CD4-positive, alpha-beta T cell (primary cell): ENCODE results near the gene IL10RA. TPM values are rescaled to one million over a fixed set of nuclear protein-coding genes. Genes with fewer than 3 reads are reported as not detected.
A peak's percentile ranks its signal among the peaks of the same experiment; 100 is the strongest.
"Not testable (repeated sequence)": the region's sequence is repeated elsewhere in the genome, so short reads cannot be mapped to it uniquely, and the experiment has no call there.

Experiments
- ATAC-seq: fragments of 200-7000 bp; cut with Tn5 transposase; one replicate; pipeline ENCODE4 v1.10.0; 2022; ENCODE audit warnings: mild to moderate bottlenecking; ENCODE audit not compliant: poor library complexity
- CTCF ChIA-PET: fragments of 350-600 bp; sonication (Branson Sonifier 250); formaldehyde crosslinking; loops from one replicate; lab custom pipeline; 2021; ENCODE audit warnings: antibody characterized with exemption, inconsistent platforms; lab: Charles Lee
- POLR2A ChIA-PET: fragments of 350-600 bp; sonication (Branson Sonifier 250); formaldehyde crosslinking; loops from one replicate; lab custom pipeline; 2021; ENCODE audit warnings: antibody characterized with exemption, inconsistent platforms; lab: Charles Lee
- DNase-seq, 14 experiments: peaks; one replicate each; pipeline ENCODE4 v3.0.0-alpha.2; 2013 to 2020; ENCODE audit warnings: mixed read lengths in 2 of 14
- H3K27ac ChIP-seq, 2 donors: one replicate each; pipeline versions ENCODE4 v1.5.1 to v1.7.0; 2013; ENCODE audit warnings: low read length in 2 of 2, low read depth in 1 of 2, mild to moderate bottlenecking in 1 of 2
- H3K27me3 ChIP-seq, 2 experiments: 1 replicate in 1 of 2; 2 replicates in 1 of 2; pipeline versions ENCODE4 v1.6.1 to v1.7.0; 2013; ENCODE audit warnings: low read length in 2 of 2, control low read depth in 1 of 2, mild to moderate bottlenecking in 1 of 2, moderate library complexity in 1 of 2; ENCODE audit not compliant: insufficient read depth in 2 of 2, control insufficient read depth in 1 of 2
- H3K36me3 ChIP-seq: one replicate; pipeline ENCODE4 v1.6.1; 2013; ENCODE audit warnings: low read length, control low read depth; ENCODE audit not compliant: insufficient read depth
- H3K4me1 ChIP-seq: one replicate; pipeline ENCODE4 v1.6.1; 2013; ENCODE audit warnings: low read length, control low read depth; ENCODE audit not compliant: insufficient read depth
- H3K4me3 ChIP-seq: one replicate; pipeline ENCODE4 v1.5.1; 2013; ENCODE audit warnings: mild to moderate bottlenecking, low read length, moderate library complexity
- H3K9me3 ChIP-seq, 2 experiments: 1 replicate in 1 of 2; 2 replicates in 1 of 2; pipeline versions ENCODE4 v1.6.1 to v1.7.0; 2013; ENCODE audit warnings: low read length in 2 of 2, mild to moderate bottlenecking in 2 of 2, control low read depth in 1 of 2, moderate library complexity in 1 of 2; ENCODE audit not compliant: control insufficient read depth in 1 of 2, insufficient read depth in 1 of 2
- H3K27ac Mint-ChIP-seq: one replicate; pipeline ENCODE4 v1.8.0; 2020; ENCODE audit warnings: mixed read lengths
- H3K27me3 Mint-ChIP-seq: one replicate; pipeline ENCODE4 v1.8.0; 2021; ENCODE audit warnings: mixed read lengths
- H3K36me3 Mint-ChIP-seq: one replicate; pipeline ENCODE4 v1.8.0; 2021; ENCODE audit warnings: low read depth, mixed read lengths
- H3K4me1 Mint-ChIP-seq: one replicate; pipeline ENCODE4 v1.8.0; 2021; ENCODE audit warnings: low read depth, mixed read lengths
- H3K4me3 Mint-ChIP-seq: one replicate; pipeline ENCODE4 v1.8.0; 2020; ENCODE audit warnings: mild to moderate bottlenecking, mixed read lengths
- H3K9me3 Mint-ChIP-seq: one replicate; pipeline ENCODE4 v1.8.0; 2020; ENCODE audit warnings: mixed read lengths
- CTCF ChIP-seq: fragments of 200-600 bp; IDR thresholded peaks from one replicate; pipeline ENCODE4 v1.8.0; 2022; ENCODE audit warnings: antibody characterized with exemption, mild to moderate bottlenecking
- intact Hi-C, 2 experiments: fragments of 100-400 bp; cut with DNase I in 1 of 2; cut with micrococcal nuclease in 1 of 2; formaldehyde crosslinking; loops; one replicate each; pipeline versions ENCODE4 v1.15.1 to v1.9.0; 2023 to 2025; cut with DNase I, micrococcal nuclease
- total RNA-seq, 174 experiments: library from RNA in 2 of 174; stranded (reverse) in 2 of 174; gene quantifications; one replicate each; pipeline ENCODE4 v1.2.3 and lab custom pipeline; 2021 to 2026

The IL10RA gene
- total RNA-seq, 2 experiments from 2014 or later: 193 to 203 TPM

- Histone ChIP-seq H3K9me3 (peaks cover 0 to 3% of the 10 kb centered on the region in 2 experiments), H3K36me3 (no peaks in the 10 kb centered on the region), H3K4me1 (peaks cover 70% of the 10 kb centered on the region), H3K4me3 (peak overlapping the region; percentile 24), H3K27ac (no peak overlapping the region), H3K27me3 (no peaks in the 10 kb centered on the region)
- H3K9me3 Mint-ChIP-seq: no peaks in the 10 kb centered on the region
- peak overlapping the region; percentile 80 for H3K4me3 Mint-ChIP-seq
- no peaks in the 10 kb centered on the region for H3K36me3 Mint-ChIP-seq
- no peak for TF ChIP-seq CTCF
- H3K27ac Mint-ChIP-seq: peak overlapping the region; percentile 81
- peaks cover 84% of the 10 kb centered on the region for H3K4me1 Mint-ChIP-seq
- ATAC-seq: no peak
- CTCF ChIA-PET: interaction anchor here (1.7 kb wide), 1 partner anchor 26 kb away, joined by 6 read pairs; no protein-coding TSS in a partner anchor
- no peaks in the 10 kb centered on the region for H3K27me3 Mint-ChIP-seq
- peak in 1 of 14 experiments; percentile 14 for DNase-seq
- POLR2A ChIA-PET: interaction anchor here (1.5 to 24.2 kb wide), 4 partner anchors 10 to 26 kb away, joined by 4 to 392 read pairs (median 44); partner anchors contain the start of gene IL10RA
- intact Hi-C loops: no loop called here
Observed at GRCh38 chr11:117977029-117977428, 9.2 kb upstream of the IL10RA start.

- H3K9me3 Mint-ChIP-seq, H3K27me3 Mint-ChIP-seq, intact Hi-C loops, H3K27me3 ChIP-seq, ATAC-seq, H3K27ac ChIP-seq, H3K9me3 ChIP-seq, H3K36me3 ChIP-seq, H3K36me3 Mint-ChIP-seq: not testable (repeated sequence)
- DNase-seq: peak in 2 of 14 experiments; percentile 31 to 41
- peak overlapping the region; percentile 24 for H3K4me3 ChIP-seq
- POLR2A ChIA-PET: interaction anchor here (0.6 to 24.2 kb wide), 6 partner anchors 9 to 30 kb away, joined by 3 to 392 read pairs (median 14); partner anchors contain the start of gene IL10RA
- CTCF ChIA-PET: interaction anchor here (1.7 kb wide), 1 partner anchor 27 kb away, joined by 6 read pairs; no protein-coding TSS in a partner anchor
- H3K27ac Mint-ChIP-seq: peak overlapping the region; percentile 81
- peaks cover 79% of the 10 kb centered on the region for H3K4me1 Mint-ChIP-seq
- peaks cover 66% of the 10 kb centered on the region for H3K4me1 ChIP-seq
- H3K4me3 Mint-ChIP-seq: peak overlapping the region; percentile 80
Observed at GRCh38 chr11:117977612-117978264, 8.5 kb upstream of the IL10RA start.

GRCh38 chr11:117978291-117978910, 7.8 kb upstream of the IL10RA start:
- peaks cover 66% of the 10 kb centered on the region for H3K4me1 ChIP-seq
- H3K36me3 Mint-ChIP-seq, H3K27ac ChIP-seq, H3K27me3 Mint-ChIP-seq, H3K9me3 Mint-ChIP-seq, H3K27me3 ChIP-seq, H3K4me3 ChIP-seq, ATAC-seq, H3K9me3 ChIP-seq, H3K36me3 ChIP-seq, intact Hi-C loops: not testable (repeated sequence)
- ChIA-PET POLR2A (interaction anchor here (0.6 to 24.2 kb wide), 6 partner anchors 8 to 31 kb away, joined by 3 to 392 read pairs (median 14); partner anchors contain the start of gene IL10RA), CTCF (interaction anchor here (1.4 to 1.7 kb wide), 3 partner anchors 28 to 31 kb away, joined by 3 to 6 read pairs (median 5); no protein-coding TSS in a partner anchor)
- Mint-ChIP-seq H3K27ac (peak overlapping the region; percentile 81), H3K4me1 (peaks cover 79% of the 10 kb centered on the region), H3K4me3 (peak overlapping the region; percentile 80)
- peak in 1 of 14 experiments; percentile 27 for DNase-seq

- Histone ChIP-seq H3K4me1 (peaks cover 66% of the 10 kb centered on the region), H3K9me3 (peaks cover 0 to 3% of the 10 kb centered on the region in 2 experiments), H3K4me3 (no peak overlapping the region), H3K36me3 (no peaks in the 10 kb centered on the region), H3K27ac (no peak overlapping the region), H3K27me3 (no peaks in the 10 kb centered on the region)
- no peaks in the 10 kb centered on the region for H3K36me3 Mint-ChIP-seq
- H3K4me1 Mint-ChIP-seq: peaks cover 81% of the 10 kb centered on the region
- peak overlapping the region; percentile 3 for H3K27ac Mint-ChIP-seq
- peak in 1 of 14 experiments; percentile 26 for DNase-seq
- ChIA-PET CTCF (interaction anchor here (1.4 to 1.5 kb wide), 2 partner anchors 29 to 32 kb away, joined by 3 to 5 read pairs; no protein-coding TSS in a partner anchor), POLR2A (interaction anchor here (0.7 to 24.2 kb wide), 3 partner anchors 24 to 72 kb away, joined by 3 to 392 read pairs (median 64); no protein-coding TSS in a partner anchor)
- no peaks in the 10 kb centered on the region for H3K27me3 Mint-ChIP-seq
- no peak for ATAC-seq
- no peaks in the 10 kb centered on the region for H3K9me3 Mint-ChIP-seq
- H3K4me3 Mint-ChIP-seq: peak overlapping the region; percentile 40
- intact Hi-C loops: no loop called here
- TF ChIP-seq CTCF: no peak
Observed at GRCh38 chr11:117978991-117979390, 7.2 kb upstream of the IL10RA start.
